Panc1 (cell line): ENCODE data around the gene LRRC3B. TPM values are rescaled to one million over a fixed set of nuclear protein-coding genes. Genes with fewer than 3 reads are reported as not detected.

Experiments used
- ATAC-seq: fragments of 200-7000 bp; cut with Tn5 transposase; 2 replicates; pipeline ENCODE4 v1.9.1; 2020; ENCODE audit warnings: mild to moderate bottlenecking, moderate library complexity
- BruUV-seq: library from RNA; stranded (reverse); fragments of 400-500 nt; replicated peaks from 2 replicates; lab custom pipeline; 2021; lab: Mats Ljungman, UMichigan
- CTCF ChIA-PET: fragments of 300-600 bp; sonication (Branson Sonifier 250); formaldehyde crosslinking; loops from one replicate; lab custom pipeline; 2022; ENCODE audit warnings: antibody characterized with exemption; lab: Charles Lee
- POLR2A ChIA-PET: fragments of 300-600 bp; sonication (Branson Sonifier 250); formaldehyde crosslinking; loops from one replicate; lab custom pipeline; 2022; ENCODE audit warnings: antibody characterized with exemption; lab: Charles Lee
- DNase-seq: peaks from one replicate; pipeline ENCODE4 v3.0.0-alpha.2; 2010; ENCODE audit warnings: low read depth, low spot score
- H3K27ac ChIP-seq: 2 replicates; pipeline ENCODE4 v1.5.1; 2011; ENCODE audit warnings: mild to moderate bottlenecking, low read length, inconsistent platforms
- H3K27me3 ChIP-seq: fragments of 200-500 bp; sonication (Bioruptor generic); 2 replicates; pipeline ENCODE4 v1.6.0; 2014; ENCODE audit warnings: low read length, inconsistent platforms; ENCODE audit not compliant: control insufficient read depth, insufficient read depth
- H3K36me3 ChIP-seq: fragments of 200-500 bp; sonication (Bioruptor generic); 2 replicates; pipeline ENCODE4 v1.5.1; 2014; ENCODE audit warnings: inconsistent platforms, mild to moderate bottlenecking, low read length, moderate library complexity; ENCODE audit not compliant: control insufficient read depth, insufficient read depth
- H3K4me1 ChIP-seq: 2 replicates; pipeline ENCODE4 v1.5.1; 2011; ENCODE audit warnings: inconsistent platforms, mild to moderate bottlenecking, low read length, moderate library complexity; ENCODE audit not compliant: control insufficient read depth, insufficient read depth
- H3K4me3 ChIP-seq, 2 experiments: 2 replicates each; pipeline ENCODE4 v1.5.1; 2011 to 2012; ENCODE audit warnings: low read depth in 2 of 2, low read length in 2 of 2, mild to moderate bottlenecking in 2 of 2, inconsistent platforms in 1 of 2, moderate library complexity in 1 of 2
- H3K9me3 ChIP-seq: fragments of 200-500 bp; sonication (Bioruptor generic); 2 replicates; pipeline ENCODE4 v1.5.1; 2014; ENCODE audit warnings: low read depth, mild to moderate bottlenecking, inconsistent platforms, low read length, moderate library complexity; ENCODE audit not compliant: control insufficient read depth, insufficient read depth
- CTCF ChIP-seq: fragments of 450-650 bp; IDR thresholded peaks from 2 replicates; pipeline ENCODE4 v1.5.1; 2017; ENCODE audit warnings: mild to moderate bottlenecking
- POLR2AphosphoS5 ChIP-seq: IDR thresholded peaks from 2 replicates; pipeline ENCODE4 v1.6.1; 2012; ENCODE audit warnings: mild to moderate bottlenecking, low read depth, low read length, moderate library complexity
- REST ChIP-seq, 2 experiments: IDR thresholded peaks; 2 replicates each; pipeline ENCODE4 v1.6.1; 2011 to 2012; ENCODE audit warnings: low read depth in 2 of 2, control low read depth in 1 of 2, low read length in 1 of 2, mild to moderate bottlenecking in 1 of 2, moderate library complexity in 1 of 2; ENCODE audit not compliant: insufficient read depth in 1 of 2
- SIN3A ChIP-seq: IDR thresholded peaks from 2 replicates; pipeline ENCODE4 v1.6.1; 2012; ENCODE audit warnings: low read depth, mild to moderate bottlenecking, low read length, moderate library complexity, borderline replicate concordance; ENCODE audit not compliant: insufficient read depth
- TCF7L2 ChIP-seq: IDR thresholded peaks from 2 replicates; pipeline ENCODE4 v1.6.1; 2011; ENCODE audit warnings: mild to moderate bottlenecking, low read depth, low read length, inconsistent platforms
- in situ Hi-C: cut with HindIII; loops from 2 replicates; pipeline ENCODE4 v1.10.0; 2016; ENCODE audit warnings: low sequenced_read_pairs, low pct_unique_long_range_greater_than_20kb
- intact Hi-C: fragments of 100-400 bp; cut with micrococcal nuclease; formaldehyde crosslinking; loops from one replicate; pipeline ENCODE4 v1.10.0; 2022; ENCODE audit not compliant: unreplicated experiment
- total RNA-seq: library from RNA; stranded (reverse); gene quantifications from one replicate; pipeline ENCODE4 v1.2.1, GENCODE V29; 2021; ENCODE audit not compliant: unreplicated experiment

The LRRC3B gene
- total RNA-seq, 1 experiment from 2014 or later, result not detected

GRCh38 chr3:26624209-26624765 lies 1.7 kb downstream of the LRRC3B start:
- ATAC-seq, result no peak
- in situ Hi-C loops, result no loop called here
- Histone ChIP-seq H3K36me3 (no peaks in the 10 kb centered on the region), H3K4me1 (no peaks in the 10 kb centered on the region), H3K27me3 (no peaks in the 10 kb centered on the region), H3K4me3 (no peak overlapping the region), H3K9me3 (no peaks in the 10 kb centered on the region), H3K27ac (no peak overlapping the region)
- intact Hi-C loops, result no loop called here
- CTCF ChIA-PET, result no interaction called here
- no peak for DNase-seq
- TF ChIP-seq SIN3A, result no peak
- no peak for TF ChIP-seq CTCF
- no peak for TF ChIP-seq POLR2AphosphoS5
- TF ChIP-seq REST (IDR thresholded peaks at IDR 0.05; ENCODE audit: insufficient read depth in 1 of 2, low read depth in 2 of 2, low read length in 1 of 2), result no peak
- no peak for TF ChIP-seq TCF7L2
- BruUV-seq, result no TSS peak
- POLR2A ChIA-PET, result no interaction called here

- no peaks in the 10 kb centered on the region for H3K27me3 ChIP-seq
- BruUV-seq, result no TSS peak
- no peak for ATAC-seq
- in situ Hi-C loops, result no loop called here
- no peak for DNase-seq
- H3K4me3 ChIP-seq, result no peak overlapping the region
- no peak overlapping the region for H3K27ac ChIP-seq
- H3K4me1 ChIP-seq, result no peaks in the 10 kb centered on the region
- ChIA-PET CTCF (no interaction called here), POLR2A (no interaction called here)
- intact Hi-C loops, result no loop called here
- H3K9me3 ChIP-seq, result no peaks in the 10 kb centered on the region
- TF ChIP-seq CTCF (no peak), REST (IDR thresholded peaks at IDR 0.05; ENCODE audit: insufficient read depth in 1 of 2, low read depth in 2 of 2, low read length in 1 of 2) (no peak)
- H3K36me3 ChIP-seq, result no peaks in the 10 kb centered on the region
Observed at GRCh38 chr3:26625187-26625586, 2.6 kb downstream of the LRRC3B start.
